ENCODE measurements around the gene TAX1BP3.

Gene TAX1BP3

GRCh38 chr17:3622977-3623594 is 45.3 kb downstream of the TAX1BP3 start:
- DNase-seq, result no peak

DNA sequence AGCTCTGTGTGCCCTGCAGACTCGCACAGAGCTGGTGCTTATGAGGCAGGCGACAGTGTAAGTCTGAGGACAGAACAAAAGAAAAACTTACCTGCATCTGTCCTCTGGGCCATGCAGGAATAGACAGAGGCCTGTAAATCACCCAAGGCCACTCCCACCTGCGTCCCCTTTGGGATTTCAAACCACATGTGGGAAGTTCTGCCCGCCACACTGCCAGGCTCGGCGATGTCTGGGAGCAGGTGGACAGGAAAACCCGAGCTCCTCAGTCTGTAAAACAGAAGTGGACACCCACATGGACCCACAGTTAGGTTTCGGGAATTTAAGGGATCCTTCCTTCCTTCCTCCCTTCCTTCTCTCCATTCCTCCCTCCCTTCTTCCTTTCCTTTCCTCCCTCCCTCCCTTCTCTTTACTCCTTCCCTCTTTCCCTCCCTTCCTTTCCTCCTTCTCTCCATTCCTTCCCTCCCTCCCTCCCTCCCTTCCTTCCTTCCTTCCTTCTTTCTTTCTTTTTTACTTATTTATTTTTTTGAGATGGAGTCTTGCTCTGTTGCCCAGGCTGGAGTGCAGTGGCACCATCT is 47.1 kb downstream of the TAX1BP3 start:
- no peak for DNase-seq

GRCh38 chr17:3615160-3615870 is 53.1 kb downstream of the TAX1BP3 start:
- no peak for DNase-seq

- DNase-seq, result no peak
These were observed 55.3 kb downstream of the TAX1BP3 start for GRCh38 chr17:3613124-3613523.

All from CD4-positive, alpha-beta T cell treated with Interleukin-4 for 1 hour (primary cell).